IMR-90 (cell line): ENCODE data around the gene IRF2BP1. TPM values are rescaled to one million over a fixed set of nuclear protein-coding genes. Genes with fewer than 3 reads are reported as not detected.
A peak's percentile ranks its signal among the peaks of the same experiment; 100 is the strongest.

Source experiments
- ATAC-seq: fragments of 200-7000 bp; cut with Tn5 transposase; 2 replicates; pipeline ENCODE4 v1.9.1; 2020; ENCODE audit warnings: low read depth, mild to moderate bottlenecking, moderate library complexity
- BruUV-seq: library from RNA; stranded (reverse); fragments of 400-500 nt; replicated peaks from 2 replicates; lab custom pipeline; 2021; lab: Mats Ljungman, UMichigan
- CTCF ChIA-PET: fragments of 300-600 bp; formaldehyde crosslinking; extraction: SDS; loops from one replicate; lab custom pipeline; 2021; ENCODE audit warnings: antibody characterized with exemption; lab: Yijun Ruan, JAX
- POLR2A ChIA-PET: fragments of 300-600 bp; sonication (Branson Sonifier 250); formaldehyde crosslinking; loops from one replicate; lab custom pipeline; 2022; ENCODE audit warnings: antibody characterized with exemption; ENCODE audit not compliant: unreplicated experiment; lab: Charles Lee
- DNase-seq: peaks from one replicate; pipeline ENCODE4 v3.0.0; 2013
- H2AFZ ChIP-seq: replicated peaks from 2 replicates; pipeline ENCODE3; 2013; ENCODE audit warnings: low read length, mild to moderate bottlenecking; ENCODE audit not compliant: poor library complexity
- H2AK5ac ChIP-seq: 2 replicates; pipeline ENCODE4 v1.6.1; 2013; ENCODE audit warnings: low read depth, low read length, inconsistent platforms
- H2AK9ac ChIP-seq: replicated peaks from 2 replicates; pipeline ENCODE3; 2013; ENCODE audit warnings: mild to moderate bottlenecking, low read depth, low read length, moderate library complexity; ENCODE audit not compliant: poor library complexity
- H2BK120ac ChIP-seq: 2 replicates; pipeline ENCODE4 v1.6.1; 2013; ENCODE audit warnings: low read depth, low read length, inconsistent platforms
- H2BK15ac ChIP-seq: 3 replicates; pipeline ENCODE4 v1.6.1; 2013; ENCODE audit warnings: low read depth, low read length, inconsistent platforms
- H2BK20ac ChIP-seq: 2 replicates; pipeline ENCODE4 v1.6.1; 2013; ENCODE audit warnings: low read depth, mild to moderate bottlenecking, inconsistent platforms, low read length, moderate library complexity
- H2BK5ac ChIP-seq: 2 replicates; pipeline ENCODE4 v1.6.1; 2013; ENCODE audit warnings: mild to moderate bottlenecking, low read depth, low read length, inconsistent platforms; ENCODE audit not compliant: poor library complexity, severe bottlenecking
- H3K14ac ChIP-seq: replicated peaks from 2 replicates; pipeline ENCODE4 v1.6.1; 2013; ENCODE audit warnings: low read depth, low read length, inconsistent platforms
- H3K18ac ChIP-seq: 2 replicates; pipeline ENCODE4 v1.6.1; 2013; ENCODE audit warnings: low read depth, low read length, control low read depth
- H3K23ac ChIP-seq: 2 replicates; pipeline ENCODE4 v1.6.1; 2013; ENCODE audit warnings: low read depth, low read length, inconsistent platforms
- H3K27ac ChIP-seq: 2 replicates; pipeline ENCODE4 v1.5.1; 2013; ENCODE audit warnings: mild to moderate bottlenecking, control low read depth, low read length; ENCODE audit not compliant: insufficient read depth
- H3K27me3 ChIP-seq: 2 replicates; pipeline ENCODE4 v1.6.1; 2013; ENCODE audit warnings: low read length; ENCODE audit not compliant: control insufficient read depth, insufficient read depth
- H3K36me3 ChIP-seq: 2 replicates; pipeline ENCODE4 v1.6.1; 2013; ENCODE audit warnings: low read length, mixed read lengths; ENCODE audit not compliant: control insufficient read depth, insufficient read depth
- H3K4ac ChIP-seq: 2 replicates; pipeline ENCODE4 v1.6.1; 2013; ENCODE audit warnings: low read depth, low read length, inconsistent platforms
- H3K4me1 ChIP-seq: 2 replicates; pipeline ENCODE4 v1.6.1; 2013; ENCODE audit warnings: low read length, mixed read lengths; ENCODE audit not compliant: control insufficient read depth, insufficient read depth
- H3K4me2 ChIP-seq: 2 replicates; pipeline ENCODE4 v1.6.1; 2013; ENCODE audit warnings: low read depth, mild to moderate bottlenecking, control low read depth, low read length, moderate library complexity
- H3K4me3 ChIP-seq: 2 replicates; pipeline ENCODE4 v1.5.1; 2013; ENCODE audit warnings: low read depth, mild to moderate bottlenecking, control low read depth, low read length, moderate library complexity; ENCODE audit not compliant: insufficient read depth
- H3K56ac ChIP-seq: 2 replicates; pipeline ENCODE4 v1.6.1; 2013; ENCODE audit warnings: low read length, inconsistent platforms; ENCODE audit not compliant: insufficient read depth; ENCODE audit errors: extremely low read depth
- H3K79me1 ChIP-seq, 2 experiments: 2 replicates each; pipeline ENCODE4 v1.6.1; 2013; ENCODE audit warnings: low read length in 2 of 2, inconsistent platforms in 1 of 2, low read depth in 1 of 2
- H3K9ac ChIP-seq: 2 replicates; pipeline ENCODE4 v1.6.1; 2013; ENCODE audit warnings: low read depth, low read length, control low read depth
- H3K9me1 ChIP-seq: 2 replicates; pipeline ENCODE4 v1.6.1; 2013; ENCODE audit warnings: low read length, inconsistent platforms; ENCODE audit not compliant: insufficient read depth
- H3K9me3 ChIP-seq: 2 replicates; pipeline ENCODE4 v1.6.1; 2013; ENCODE audit warnings: low read length; ENCODE audit not compliant: control insufficient read depth, insufficient read depth
- H4K20me1 ChIP-seq: 2 replicates; pipeline ENCODE4 v1.6.1; 2013; ENCODE audit warnings: low read length, inconsistent platforms; ENCODE audit not compliant: insufficient read depth
- H4K5ac ChIP-seq: 2 replicates; pipeline ENCODE4 v1.6.1; 2013; ENCODE audit warnings: mild to moderate bottlenecking, low read depth, low read length, control low read depth
- H4K8ac ChIP-seq, 2 experiments: 2 replicates each; pipeline ENCODE4 v1.6.1; 2013; ENCODE audit warnings: low read depth in 2 of 2, low read length in 2 of 2, control low read depth in 1 of 2, inconsistent platforms in 1 of 2
- H4K91ac ChIP-seq: 2 replicates; pipeline ENCODE4 v1.6.1; 2013; ENCODE audit warnings: low read depth, low read length, inconsistent platforms; ENCODE audit not compliant: insufficient read depth
- BHLHE40 ChIP-seq: fragments of 150-350 bp; IDR thresholded peaks from 2 replicates; pipeline ENCODE4 v1.6.1; 2016; ENCODE audit warnings: mild to moderate bottlenecking, low read depth, low read length
- CEBPB ChIP-seq: IDR thresholded peaks from 2 replicates; pipeline ENCODE4 v1.6.1; 2012; ENCODE audit warnings: low read depth, low read length, improper control_type of control experiment
- CHD1 ChIP-seq: IDR thresholded peaks from 2 replicates; pipeline ENCODE4 v1.6.1; 2012; ENCODE audit warnings: low read depth, low read length, improper control_type of control experiment
- FOS ChIP-seq: fragments of 150-350 bp; IDR thresholded peaks from 2 replicates; pipeline ENCODE4 v1.6.1; 2016; ENCODE audit warnings: low read depth, low read length
- MAFK ChIP-seq: IDR thresholded peaks from 2 replicates; pipeline ENCODE4 v1.6.1; 2012; ENCODE audit warnings: low read depth, low read length, improper control_type of control experiment
- MAZ ChIP-seq: IDR thresholded peaks from 2 replicates; pipeline ENCODE4 v1.6.1; 2012; ENCODE audit warnings: low read depth, mild to moderate bottlenecking, low read length, improper control_type of control experiment, moderate library complexity, borderline replicate concordance
- MXI1 ChIP-seq: IDR thresholded peaks from 2 replicates; pipeline ENCODE4 v1.6.1; 2012; ENCODE audit warnings: low read depth, mild to moderate bottlenecking, low read length, moderate library complexity, borderline replicate concordance
- NFE2L2 ChIP-seq: fragments of 150-350 bp; IDR thresholded peaks from 2 replicates; pipeline ENCODE4 v1.6.1; 2016; ENCODE audit warnings: low read depth, mild to moderate bottlenecking, low read length
- POLR2A ChIP-seq: IDR thresholded peaks from 2 replicates; pipeline ENCODE4 v1.6.1; 2012; ENCODE audit warnings: mild to moderate bottlenecking, low read depth, low read length
- RAD21 ChIP-seq: IDR thresholded peaks from 2 replicates; pipeline ENCODE4 v1.6.1; 2012; ENCODE audit warnings: low read length, improper control_type of control experiment
- SMC3 ChIP-seq: fragments of 150-350 bp; IDR thresholded peaks from 2 replicates; pipeline ENCODE4 v1.6.1; 2016; ENCODE audit warnings: low read depth, mild to moderate bottlenecking, antibody characterized with exemption, low read length, moderate library complexity
- WGBS, 2 experiments: methylation state at CpG; one replicate each; pipeline versions ENCODE4 v1.1.5 to v1.1.7; 2013; ENCODE audit warnings: missing lambda C conversion rate in 2 of 2; ENCODE audit not compliant: insufficient read length in 1 of 2; ENCODE audit errors: extremely low coverage in 2 of 2; 5-methylcytosine and 5-hydroxymethylcytosine counted together
- dilution Hi-C: fragments of 300-500 bp; cut with HindIII; formaldehyde crosslinking; loops from one replicate; pipeline ENCODE4 v1.14.3; 2018; ENCODE audit warnings: low sequenced_read_pairs; ENCODE audit not compliant: unreplicated experiment
- in situ Hi-C: fragments of 300-500 bp; cut with MboI; formaldehyde crosslinking; loops from 3 replicates; pipeline ENCODE4 v1.14.3; 2019; ENCODE audit warnings: low sequenced_read_pairs, inconsistent platforms, mixed read lengths
- intact Hi-C: fragments of 100-400 bp; cut with micrococcal nuclease; formaldehyde crosslinking; loops from 2 replicates; pipeline ENCODE4 v1.10.0; 2022
- polyA plus RNA-seq, 3 experiments: library from polyadenylated mRNA; depleted of rRNA; stranded (reverse); fragments of >200 nt; gene quantifications; 2 replicates each; pipeline ENCODE4 v1.2.3, GENCODE V29; 2012; ENCODE audit warnings: low replicate concordance in 1 of 3
- total RNA-seq: library from RNA; depleted of rRNA; stranded (reverse); fragments of >200 nt; gene quantifications from 2 replicates; pipeline ENCODE4 v1.2.3, GENCODE V29; 2012
- TF ChIP-seq, protein P1 (sequence below): conservative IDR thresholded peaks from 2 replicates; pipeline ENCODE4 v1.5.1; 2012; ENCODE audit warnings: mild to moderate bottlenecking, low read depth, low read length, improper control_type of control experiment
- TF ChIP-seq, protein P2 (sequence below): fragments of 150-350 bp; IDR thresholded peaks from 2 replicates; pipeline ENCODE4 v1.6.1; 2016; ENCODE audit warnings: low read depth, mild to moderate bottlenecking, low read length, moderate library complexity, borderline replicate concordance

IRF2BP1 gene
- total and polyA plus RNA-seq, 2 of the 4 experiments (the other 2 are of a cell fraction) = 4.5 to 8.5 TPM

DNA sequence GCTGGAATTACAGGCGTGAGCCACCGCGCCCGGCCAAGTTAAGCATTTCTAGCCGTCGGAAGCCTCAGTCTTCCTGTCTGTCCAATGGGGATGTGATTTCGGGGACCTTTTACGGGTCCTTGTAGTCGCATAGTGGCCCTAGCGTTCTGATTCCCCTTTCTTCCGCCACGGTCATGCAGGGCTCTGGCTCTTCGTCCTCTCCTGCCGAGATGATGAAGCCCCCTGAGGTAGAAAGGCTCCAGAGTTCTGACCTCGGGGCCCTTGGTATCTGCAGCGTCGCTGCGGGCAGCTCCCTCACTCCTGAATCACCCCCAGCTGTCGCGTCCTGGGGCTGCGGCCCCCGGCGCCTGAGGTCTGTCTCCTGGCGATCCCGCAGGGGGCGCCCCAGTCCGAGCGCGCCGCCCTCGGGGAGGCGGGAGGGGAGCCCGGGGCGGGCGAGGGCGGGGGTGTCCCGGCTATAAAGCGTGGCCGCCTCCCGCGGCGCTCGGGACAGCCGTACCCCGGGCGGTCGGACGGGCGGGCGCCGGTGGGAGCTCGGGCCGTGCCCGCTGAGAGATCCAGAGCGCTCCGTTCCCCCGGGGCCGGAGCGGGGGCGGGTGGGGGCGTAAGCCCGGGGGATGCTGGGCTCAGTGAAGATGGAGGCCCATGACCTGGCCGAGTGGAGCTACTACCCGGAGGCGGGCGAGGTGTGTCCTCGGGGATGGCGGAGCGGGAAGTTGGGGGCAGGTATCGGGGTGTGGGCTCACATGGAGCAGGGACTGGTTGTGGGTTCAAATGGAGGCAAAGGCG, 21.9 kb downstream of the IRF2BP1 start, which contains the start of gene FOXA3 (continued):
- TF ChIP-seq BHLHE40 (no peak), POLR2A (no peak), MXI1 (no peak)

DNA sequence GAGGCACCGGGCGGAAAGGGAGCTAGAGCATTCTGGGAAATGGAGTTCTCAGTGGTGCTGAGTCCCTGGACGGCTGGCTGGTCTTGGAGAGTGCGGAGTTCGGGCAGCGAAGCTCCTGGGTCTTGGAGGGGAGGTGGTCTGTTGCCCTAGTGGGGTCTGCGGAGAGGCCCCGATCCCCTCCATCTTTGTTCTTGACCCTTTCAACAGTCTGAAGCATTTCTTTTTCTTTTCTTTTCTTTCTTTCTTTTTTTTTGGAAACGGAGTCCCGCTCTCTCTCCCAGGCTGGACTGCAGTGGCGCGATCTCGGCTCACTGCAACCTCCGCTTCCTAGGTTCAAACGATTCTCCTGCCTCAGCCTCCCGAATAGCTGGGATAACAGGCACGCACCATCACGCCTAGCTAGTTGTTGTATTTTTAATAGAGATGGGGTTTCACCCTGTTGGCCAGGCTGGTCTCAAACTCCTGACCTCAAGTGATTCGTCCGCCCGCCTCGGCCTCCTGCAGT, 22.6 kb downstream of the IRF2BP1 start:
- Histone ChIP-seq H2BK20ac (no peak overlapping the region), H3K9ac (no peak overlapping the region), H2AFZ (peak overlapping the region; percentile 96), H4K91ac (no peak overlapping the region), H3K9me3 (peaks cover 2% of the 10 kb centered on the region; the same call in 1 of the 2 replicates), H3K27ac (no peak overlapping the region), H3K4me3 (peak overlapping the region; percentile 30), H3K36me3 (peaks cover 9% of the 10 kb centered on the region; the same call in 1 of the 2 replicates), H3K79me1 (peaks cover 12 to 27% of the 10 kb centered on the region in 2 experiments; a peak in 3 of 4 replicates), H3K14ac (no peak overlapping the region), H3K4ac (no peak overlapping the region), H4K20me1 (peaks cover 17% of the 10 kb centered on the region), H2BK15ac (no peak overlapping the region), H3K23ac (no peak overlapping the region; the same call in 1 of the 2 replicates), H2BK120ac (no peak overlapping the region), H3K9me1 (no peaks in the 10 kb centered on the region), H2AK5ac (no peak overlapping the region), H4K8ac (peak overlapping the region in 1 of 2 experiments; percentile 82; a peak in 1 of 4 replicates), H3K27me3 (peaks cover 40% of the 10 kb centered on the region), H3K56ac (no peak overlapping the region), H3K18ac (no peak overlapping the region), H4K5ac (no peak overlapping the region), H2AK9ac (peak overlapping the region; percentile 99), H2BK5ac (no peak overlapping the region), H3K4me1 (no peaks in the 10 kb centered on the region), H3K4me2 (peak overlapping the region; percentile 78)
- CTCF ChIA-PET = interaction anchor here (0.6 to 1.0 kb wide), 3 partner anchors 33 to 153 kb away, joined by 3 to 4 read pairs (median 3); no protein-coding TSS in a partner anchor
- intact Hi-C loops = loop anchor here (2.0 kb wide), 1 partner anchor 23 kb away; the partner anchor contains the start of gene IRF2BP1
- 16% methylated on average over 4 of the region's 22 CpGs; no CpG with 5 or more reads in 1 of the 2 experiments for WGBS, 2 experiments
- dilution Hi-C loops = no loop called here
- in situ Hi-C loops = no loop called here
- ATAC-seq (no peak), DNase-seq (no peak)
- BruUV-seq = no TSS peak
- POLR2A ChIA-PET = no interaction called here
- no peak for TF ChIP-seq NFE2L2
- TF ChIP-seq, protein P1, sequence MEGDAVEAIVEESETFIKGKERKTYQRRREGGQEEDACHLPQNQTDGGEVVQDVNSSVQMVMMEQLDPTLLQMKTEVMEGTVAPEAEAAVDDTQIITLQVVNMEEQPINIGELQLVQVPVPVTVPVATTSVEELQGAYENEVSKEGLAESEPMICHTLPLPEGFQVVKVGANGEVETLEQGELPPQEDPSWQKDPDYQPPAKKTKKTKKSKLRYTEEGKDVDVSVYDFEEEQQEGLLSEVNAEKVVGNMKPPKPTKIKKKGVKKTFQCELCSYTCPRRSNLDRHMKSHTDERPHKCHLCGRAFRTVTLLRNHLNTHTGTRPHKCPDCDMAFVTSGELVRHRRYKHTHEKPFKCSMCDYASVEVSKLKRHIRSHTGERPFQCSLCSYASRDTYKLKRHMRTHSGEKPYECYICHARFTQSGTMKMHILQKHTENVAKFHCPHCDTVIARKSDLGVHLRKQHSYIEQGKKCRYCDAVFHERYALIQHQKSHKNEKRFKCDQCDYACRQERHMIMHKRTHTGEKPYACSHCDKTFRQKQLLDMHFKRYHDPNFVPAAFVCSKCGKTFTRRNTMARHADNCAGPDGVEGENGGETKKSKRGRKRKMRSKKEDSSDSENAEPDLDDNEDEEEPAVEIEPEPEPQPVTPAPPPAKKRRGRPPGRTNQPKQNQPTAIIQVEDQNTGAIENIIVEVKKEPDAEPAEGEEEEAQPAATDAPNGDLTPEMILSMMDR = no peak
- no peak for TF ChIP-seq CHD1
- no peak for TF ChIP-seq BHLHE40
- no peak for TF ChIP-seq MAZ
- TF ChIP-seq RAD21 = no peak
- TF ChIP-seq MAFK = no peak
- TF ChIP-seq SMC3 = no peak
- TF ChIP-seq FOS = no peak
- TF ChIP-seq POLR2A = no peak
- no peak for TF ChIP-seq CEBPB
- TF ChIP-seq, protein P2, sequence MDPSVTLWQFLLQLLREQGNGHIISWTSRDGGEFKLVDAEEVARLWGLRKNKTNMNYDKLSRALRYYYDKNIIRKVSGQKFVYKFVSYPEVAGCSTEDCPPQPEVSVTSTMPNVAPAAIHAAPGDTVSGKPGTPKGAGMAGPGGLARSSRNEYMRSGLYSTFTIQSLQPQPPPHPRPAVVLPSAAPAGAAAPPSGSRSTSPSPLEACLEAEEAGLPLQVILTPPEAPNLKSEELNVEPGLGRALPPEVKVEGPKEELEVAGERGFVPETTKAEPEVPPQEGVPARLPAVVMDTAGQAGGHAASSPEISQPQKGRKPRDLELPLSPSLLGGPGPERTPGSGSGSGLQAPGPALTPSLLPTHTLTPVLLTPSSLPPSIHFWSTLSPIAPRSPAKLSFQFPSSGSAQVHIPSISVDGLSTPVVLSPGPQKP = no peak
